ENCODE results near the gene INTS11. TPM values are rescaled to one million over a fixed set of nuclear protein-coding genes. Genes with fewer than 3 reads are reported as not detected.
A peak's percentile ranks its signal among the peaks of the same experiment; 100 is the strongest.

Gene INTS11
- total and polyA plus RNA-seq, 12 donors = 53.0 to 601 (median 88.8) TPM

DNA sequence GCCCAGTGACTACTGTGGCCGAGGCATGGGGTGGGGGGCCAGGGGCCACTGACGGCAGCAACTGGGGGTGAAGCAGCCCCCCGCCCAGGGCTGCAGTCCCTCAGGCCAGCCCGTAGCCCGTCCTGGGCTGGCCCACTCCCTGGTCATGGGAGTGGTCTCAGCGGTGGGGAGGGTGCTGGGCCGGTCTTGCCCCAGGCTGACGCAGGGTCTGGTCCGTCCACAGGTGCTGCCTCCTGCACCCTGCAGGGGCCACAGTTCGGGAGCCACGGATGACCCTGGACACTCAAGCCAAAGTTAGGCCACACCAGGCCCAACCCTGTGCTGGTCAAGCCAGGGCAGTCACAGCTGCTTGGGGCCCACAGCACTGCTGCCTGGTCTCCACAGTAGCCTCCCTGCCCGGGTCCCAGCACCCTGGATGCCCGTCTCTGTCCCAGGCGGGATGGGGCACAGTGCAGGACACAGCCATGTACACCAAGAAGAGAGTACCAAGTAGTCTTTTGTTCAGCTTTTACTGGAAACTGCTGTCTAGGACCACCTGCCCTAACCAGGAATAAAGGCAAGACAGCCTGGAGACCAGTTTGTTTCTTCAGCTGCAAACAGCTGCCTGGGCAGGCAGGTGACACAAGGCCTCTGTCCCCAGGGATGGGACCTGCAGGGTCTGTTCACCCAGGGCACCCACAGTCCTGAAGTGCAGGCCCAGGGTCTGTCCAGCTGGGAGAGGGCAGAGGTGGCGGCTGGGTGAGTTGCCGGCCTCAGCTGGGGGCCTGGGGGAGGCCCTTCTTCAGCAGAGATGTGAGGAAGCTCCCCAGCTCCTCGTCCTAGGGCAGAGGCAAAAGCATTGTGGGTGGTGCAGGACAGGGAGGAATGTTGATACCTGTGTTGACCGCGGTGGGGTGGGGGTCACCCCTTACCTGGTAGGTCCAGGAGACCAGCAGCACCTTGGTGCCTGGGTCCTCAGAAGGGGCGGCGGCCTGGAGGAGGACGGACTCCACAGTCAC is 13.1 kb downstream of the INTS11 start:
- TF ChIP-seq, protein P1, sequence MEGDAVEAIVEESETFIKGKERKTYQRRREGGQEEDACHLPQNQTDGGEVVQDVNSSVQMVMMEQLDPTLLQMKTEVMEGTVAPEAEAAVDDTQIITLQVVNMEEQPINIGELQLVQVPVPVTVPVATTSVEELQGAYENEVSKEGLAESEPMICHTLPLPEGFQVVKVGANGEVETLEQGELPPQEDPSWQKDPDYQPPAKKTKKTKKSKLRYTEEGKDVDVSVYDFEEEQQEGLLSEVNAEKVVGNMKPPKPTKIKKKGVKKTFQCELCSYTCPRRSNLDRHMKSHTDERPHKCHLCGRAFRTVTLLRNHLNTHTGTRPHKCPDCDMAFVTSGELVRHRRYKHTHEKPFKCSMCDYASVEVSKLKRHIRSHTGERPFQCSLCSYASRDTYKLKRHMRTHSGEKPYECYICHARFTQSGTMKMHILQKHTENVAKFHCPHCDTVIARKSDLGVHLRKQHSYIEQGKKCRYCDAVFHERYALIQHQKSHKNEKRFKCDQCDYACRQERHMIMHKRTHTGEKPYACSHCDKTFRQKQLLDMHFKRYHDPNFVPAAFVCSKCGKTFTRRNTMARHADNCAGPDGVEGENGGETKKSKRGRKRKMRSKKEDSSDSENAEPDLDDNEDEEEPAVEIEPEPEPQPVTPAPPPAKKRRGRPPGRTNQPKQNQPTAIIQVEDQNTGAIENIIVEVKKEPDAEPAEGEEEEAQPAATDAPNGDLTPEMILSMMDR (IDR thresholded peaks at IDR 0.05) = no peak
- intact Hi-C loops (cut with DNase I) = no loop called here
- H3K27ac ChIP-seq = no peak overlapping the region
- no peaks in the 10 kb centered on the region for H3K27me3 ChIP-seq
- H3K4me1 ChIP-seq (replicated peaks in 1 of 2) = peaks cover 18 to 19% of the 10 kb centered on the region in 2 donors
- H3K4me3 ChIP-seq = no peak overlapping the region
- 81 to 92% (median 90%) methylated on average over 8 to 22 of the region's 22 CpGs for WGBS, 4 donors
- no peaks in the 10 kb centered on the region for H3K9me3 ChIP-seq (replicated peaks in 1 of 3)
- no peak for DNase-seq
- H3K36me3 ChIP-seq (replicated peaks in 1 of 2) = peaks cover 0 to 60% of the 10 kb centered on the region in 2 donors

- intact Hi-C loops (cut with DNase I) = no loop called here
- H3K36me3 ChIP-seq (replicated peaks in 1 of 2) = peaks cover 0 to 54% of the 10 kb centered on the region in 2 donors
- TF ChIP-seq, protein P1 (IDR thresholded peaks at IDR 0.05) = no peak
- TF ChIP-seq POLR2A (IDR thresholded peaks at IDR 0.05) = no peak
- H3K9me3 ChIP-seq (replicated peaks in 1 of 3) = no peaks in the 10 kb centered on the region
- no peak overlapping the region for H3K4me3 ChIP-seq
- DNase-seq = no peak
- WGBS, 4 donors = 85 to 93% (median 88%) methylated on average over 15 to 21 of the region's 21 CpGs
- H3K4me1 ChIP-seq (replicated peaks in 1 of 2) = peaks cover 25 to 28% of the 10 kb centered on the region in 2 donors
- H3K27me3 ChIP-seq = no peaks in the 10 kb centered on the region
- no peak overlapping the region for H3K27ac ChIP-seq
Observed at GRCh38 chr1:1310476-1311053, 13.9 kb downstream of the INTS11 start.

DNA sequence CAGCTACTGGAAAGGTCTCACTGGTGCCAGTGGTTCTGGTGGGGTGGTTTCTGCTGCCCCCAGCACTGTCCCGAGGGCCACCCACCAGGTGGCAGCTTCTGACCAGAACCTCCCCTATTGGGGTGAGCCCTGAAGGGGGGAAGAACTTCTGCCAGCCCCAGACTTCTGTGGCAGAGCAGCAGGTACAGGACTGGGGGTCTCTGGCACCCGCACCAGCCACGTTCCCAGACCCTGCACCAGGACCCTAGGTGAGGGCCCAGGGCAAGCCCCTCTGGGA is 14.4 kb downstream of the INTS11 start:
- 75 to 92% (median 90%) methylated on average over 2 to 3 of the region's 3 CpGs; no CpG with 5 or more reads in 1 of the 4 donors for WGBS, 4 donors
- Histone ChIP-seq H3K4me1 (replicated peaks in 1 of 2) (peaks cover 30 to 33% of the 10 kb centered on the region in 2 donors), H3K27me3 (no peaks in the 10 kb centered on the region), H3K27ac (no peak overlapping the region), H3K36me3 (replicated peaks in 1 of 2) (peaks cover 0 to 52% of the 10 kb centered on the region in 2 donors), H3K4me3 (no peak overlapping the region), H3K9me3 (replicated peaks in 1 of 3) (no peaks in the 10 kb centered on the region)
- DNase-seq = no peak
- intact Hi-C loops (cut with DNase I) = no loop called here
- TF ChIP-seq, protein P1 (IDR thresholded peaks at IDR 0.05) = no peak
- TF ChIP-seq POLR2A (IDR thresholded peaks at IDR 0.05) = no peak

- intact Hi-C loops (cut with DNase I) = no loop called here
- no peak for TF ChIP-seq POLR2A (IDR thresholded peaks at IDR 0.05)
- peak overlapping the region in 3 of 4 donors; percentile 78 to 97 (median 87) for H3K4me3 ChIP-seq
- H3K4me1 ChIP-seq (replicated peaks in 1 of 2) = peaks cover 36 to 38% of the 10 kb centered on the region in 2 donors
- no peaks in the 10 kb centered on the region for H3K27me3 ChIP-seq
- DNase-seq = peak in 2 of 7 donors; percentile 53 to 69
- no peaks in the 10 kb centered on the region for H3K9me3 ChIP-seq (replicated peaks in 1 of 3)
- peaks cover 0 to 46% of the 10 kb centered on the region in 2 donors for H3K36me3 ChIP-seq (replicated peaks in 1 of 2)
- 20 to 45% (median 31%) methylated on average over 23 to 57 of the region's 57 CpGs for WGBS, 4 donors
- peak overlapping the region in 4 of 5 donors; percentile 79 to 97 (median 96) for H3K27ac ChIP-seq
Observed at GRCh38 chr1:1309251-1310108, 15.0 kb downstream of the INTS11 start.
